H1 (cell line): Measurements from ENCODE around the gene DOCK11. TPM values are rescaled to one million over a fixed set of nuclear protein-coding genes. Genes with fewer than 3 reads are reported as not detected.

Experiments used
- CTCF ChIA-PET: fragments of 300-600 bp; sonication (Branson Sonifier 250); formaldehyde crosslinking; loops from one replicate; lab custom pipeline; 2021; ENCODE audit not compliant: partially characterized antibody; lab: Charles Lee
- POLR2A ChIA-PET: fragments of 300-600 bp; sonication (Branson Sonifier 250); formaldehyde crosslinking; loops from one replicate; lab custom pipeline; 2021; ENCODE audit warnings: inconsistent platforms; ENCODE audit not compliant: partially characterized antibody; lab: Charles Lee
- DNase-seq, 2 experiments: peaks; one replicate each; pipeline versions ENCODE4 v3.0.0 to v3.0.0-alpha.2; 2010 to 2022; ENCODE audit warnings: low spot score in 2 of 2, low read depth in 1 of 2, mixed read lengths in 1 of 2
- FAIRE-seq: peaks from 2 replicates; lab custom pipeline; 2011; peaks lifted over from hg19 to GRCh38; lab: Jason Lieb, UNC
- H2AFZ ChIP-seq: 2 replicates; pipeline ENCODE4 v1.8.1; 2012; ENCODE audit warnings: low read length, inconsistent platforms
- H2AK5ac ChIP-seq: 2 replicates; pipeline ENCODE4 v1.6.1; 2013; ENCODE audit warnings: low read depth, low read length
- H2BK120ac ChIP-seq: replicated peaks from 2 replicates; pipeline ENCODE3; 2013; ENCODE audit warnings: low read depth, low read length, inconsistent platforms
- H2BK12ac ChIP-seq: 2 replicates; pipeline ENCODE4 v1.6.1; 2013; ENCODE audit warnings: low read depth, low read length
- H2BK15ac ChIP-seq: 2 replicates; pipeline ENCODE4 v1.6.1; 2013; ENCODE audit warnings: low read length
- H2BK20ac ChIP-seq: 2 replicates; pipeline ENCODE4 v1.6.1; 2013; ENCODE audit warnings: low read length
- H2BK5ac ChIP-seq: 2 replicates; pipeline ENCODE4 v1.6.1; 2013; ENCODE audit warnings: low read depth, low read length
- H3K14ac ChIP-seq: 2 replicates; pipeline ENCODE4 v1.6.1; 2013; ENCODE audit warnings: inconsistent platforms; ENCODE audit not compliant: insufficient read length
- H3K18ac ChIP-seq: 2 replicates; pipeline ENCODE4 v1.6.1; 2013; ENCODE audit warnings: low read length; ENCODE audit errors: extremely low read depth
- H3K23ac ChIP-seq: 2 replicates; pipeline ENCODE4 v1.6.1; 2013; ENCODE audit warnings: inconsistent platforms; ENCODE audit not compliant: insufficient read length
- H3K23me2 ChIP-seq: 2 replicates; pipeline ENCODE4 v1.6.1; 2013; ENCODE audit warnings: low read depth, low read length
- H3K27ac ChIP-seq: 2 replicates; pipeline ENCODE4 v1.6.1; 2011; ENCODE audit warnings: low read depth, low read length, inconsistent platforms
- H3K27me3 ChIP-seq, 4 experiments: replicated peaks in 1 of 4; 1 replicate in 1 of 4; 2 replicates in 3 of 4; pipeline versions ENCODE4 v1.6.1 to v1.8.1; 2011 to 2013; ENCODE audit warnings: low read length in 3 of 4, mild to moderate bottlenecking in 3 of 4, inconsistent platforms in 2 of 4, mixed read lengths in 2 of 4, moderate library complexity in 1 of 4; ENCODE audit not compliant: control insufficient read depth in 3 of 4, insufficient read depth in 3 of 4; ENCODE audit errors: extremely low read depth in 1 of 4
- H3K36me3 ChIP-seq, 4 experiments: 2 replicates each; pipeline versions ENCODE4 v1.6.1 to v1.8.1; 2011 to 2013; ENCODE audit warnings: mild to moderate bottlenecking in 4 of 4, low read length in 3 of 4, moderate library complexity in 2 of 4, control low read depth in 1 of 4, inconsistent platforms in 1 of 4; ENCODE audit not compliant: insufficient read depth in 4 of 4, control insufficient read depth in 2 of 4
- H3K4ac ChIP-seq: replicated peaks from 2 replicates; pipeline ENCODE3; 2013; ENCODE audit warnings: low read length, low read depth, mixed read lengths, inconsistent platforms; ENCODE audit not compliant: insufficient read length
- H3K4me1 ChIP-seq, 4 experiments: replicated peaks in 1 of 4; 1 replicate in 1 of 4; 2 replicates in 3 of 4; pipeline versions ENCODE4 v1.6.1 to v1.8.1; 2011 to 2013; ENCODE audit warnings: low read length in 3 of 4, inconsistent platforms in 2 of 4, mixed read lengths in 1 of 4; ENCODE audit not compliant: insufficient read depth in 4 of 4, control insufficient read depth in 3 of 4
- H3K4me2 ChIP-seq, 2 experiments: 2 replicates each; pipeline versions ENCODE4 v1.6.1 to v1.8.1; 2011 to 2013; ENCODE audit warnings: low read depth in 2 of 2, low read length in 2 of 2, control low read depth in 1 of 2, inconsistent platforms in 1 of 2, mild to moderate bottlenecking in 1 of 2; ENCODE audit not compliant: insufficient read depth in 1 of 2
- H3K4me3 ChIP-seq, 4 experiments: fragments of 200-600, 300-600 bp in 1 of 4; sonication (generic), shearing (Covaris generic), sonication (Bioruptor Twin) in 1 of 4; 2 replicates each; pipeline versions ENCODE4 v1.5.1 to v1.8.1; 2011 to 2016; ENCODE audit warnings: low read length in 4 of 4, low read depth in 3 of 4, control low read depth in 2 of 4, inconsistent platforms in 2 of 4, mild to moderate bottlenecking in 2 of 4, mixed read lengths in 1 of 4, moderate library complexity in 1 of 4; ENCODE audit not compliant: insufficient read depth in 2 of 4; ENCODE audit errors: extremely low read depth in 1 of 4
- H3K56ac ChIP-seq: replicated peaks from 2 replicates; pipeline ENCODE3; 2013; ENCODE audit warnings: low read depth, mild to moderate bottlenecking, mixed read lengths, low read length, inconsistent platforms; ENCODE audit not compliant: insufficient read length
- H3K79me1 ChIP-seq: 2 replicates; pipeline ENCODE4 v1.6.1; 2013; ENCODE audit warnings: low read depth, low read length, control low read depth
- H3K79me2 ChIP-seq, 2 experiments: 2 replicates each; pipeline versions ENCODE4 v1.6.1 to v1.8.1; 2012 to 2013; ENCODE audit warnings: low read length in 2 of 2, mild to moderate bottlenecking in 2 of 2, inconsistent platforms in 1 of 2; ENCODE audit not compliant: insufficient read depth in 2 of 2, control insufficient read depth in 1 of 2
- H3K9ac ChIP-seq, 4 experiments: replicated peaks in 1 of 4; 1 replicate in 1 of 4; 2 replicates in 3 of 4; pipeline versions ENCODE4 v1.6.1 to v1.8.1; 2011 to 2013; ENCODE audit warnings: low read depth in 3 of 4, low read length in 3 of 4, control low read depth in 2 of 4, mild to moderate bottlenecking in 2 of 4, moderate library complexity in 2 of 4, inconsistent platforms in 1 of 4; ENCODE audit errors: extremely low read depth in 1 of 4
- H3K9me3 ChIP-seq, 2 experiments: 2 replicates each; pipeline versions ENCODE4 v1.6.1 to v1.8.1; 2012 to 2013; ENCODE audit warnings: mild to moderate bottlenecking in 2 of 2, moderate library complexity in 2 of 2, control low read depth in 1 of 2, inconsistent platforms in 1 of 2, low read depth in 1 of 2, low read length in 1 of 2, mixed read lengths in 1 of 2; ENCODE audit not compliant: insufficient read depth in 2 of 2
- H4K20me1 ChIP-seq, 2 experiments: replicated peaks in 1 of 2; 2 replicates each; pipeline versions ENCODE3 to v1.8.1; 2011 to 2013; ENCODE audit warnings: inconsistent platforms in 2 of 2, low read length in 2 of 2, mild to moderate bottlenecking in 1 of 2; ENCODE audit not compliant: insufficient read depth in 2 of 2, control insufficient read depth in 1 of 2
- H4K5ac ChIP-seq: 2 replicates; pipeline ENCODE4 v1.6.1; 2013; ENCODE audit warnings: low read length, low read depth, mixed read lengths, inconsistent platforms; ENCODE audit not compliant: insufficient read length
- H4K8ac ChIP-seq: 2 replicates; pipeline ENCODE4 v1.8.0; 2013; ENCODE audit warnings: mild to moderate bottlenecking, moderate library complexity, low read length, inconsistent platforms; ENCODE audit not compliant: insufficient read depth; ENCODE audit errors: extremely low read depth
- H4K91ac ChIP-seq: replicated peaks from 2 replicates; pipeline ENCODE3; 2013; ENCODE audit warnings: low read length, mixed read lengths, inconsistent platforms; ENCODE audit not compliant: insufficient read length
- HDAC6 ChIP-seq: IDR thresholded peaks from one replicate; pipeline ENCODE4 v1.7.1; 2012; ENCODE audit warnings: low read depth, mild to moderate bottlenecking, inconsistent platforms, low read length, moderate library complexity
- SAP30 ChIP-seq: fragments of 300-600 bp; sonication (generic); IDR thresholded peaks from 2 replicates; pipeline ENCODE4 v1.7.1; 2012; ENCODE audit warnings: low read length, moderate library complexity, mild to moderate bottlenecking, inconsistent platforms; ENCODE audit not compliant: insufficient read depth, insufficient replicate concordance
- WGBS, 2 experiments: shearing (Covaris generic) in 1 of 2; methylation state at CpG; one replicate each; pipeline versions ENCODE4 v1.1.6 to v1.1.7; 2013 to 2015; ENCODE audit warnings: low lambda C conversion rate in 2 of 2, mixed read lengths in 2 of 2, inconsistent platforms in 1 of 2, low coverage in 1 of 2, missing lambda C conversion rate in 1 of 2; ENCODE audit not compliant: insufficient replicate concordance in 2 of 2, insufficient coverage in 1 of 2, insufficient read length in 1 of 2; ENCODE audit errors: extremely low coverage in 1 of 2, missing lambda C conversion rate in 1 of 2; 5-methylcytosine and 5-hydroxymethylcytosine counted together
- polyA plus RNA-seq, 7 experiments: library from polyadenylated mRNA; depleted of rRNA in 3 of 7; stranded (reverse) in 5 of 7; unstranded in 2 of 7; fragments of >200 nt in 5 of 7; fragments of 200-250 nt in 2 of 7; gene quantifications; 1 replicate in 5 of 7; 2 replicates in 1 of 7; 4 replicates in 1 of 7; pipeline versions ENCODE4 v1.2.1 to v1.2.3, GENCODE V29; 2011 to 2013; ENCODE audit warnings: missing spikeins in 2 of 7, mixed read lengths in 2 of 7
- total RNA-seq: library from RNA; stranded (reverse); fragmentation: NEBNext Ultra II Directional; extraction: Animal tissue kit (Norgen Biotek cat#: 25700); gene quantifications from 2 replicates; pipeline ENCODE4 v1.2.1, GENCODE V29; 2021

DOCK11 gene
- total and polyA plus RNA-seq, 2 of the 8 experiments (the other 6 are each of a cell fraction or from before 2014, with no cell fraction given), result 4.9 to 12.0 TPM

GRCh38 chrX:118552121-118552900, 56.7 kb downstream of the DOCK11 start:
- Histone ChIP-seq H3K79me1 (no peaks in the 10 kb centered on the region), H2BK20ac (no peak overlapping the region), H2BK120ac (no peak overlapping the region), H3K79me2 (no peaks in the 10 kb centered on the region), H3K9ac (no peak overlapping the region), H3K9me3 (no peaks in the 10 kb centered on the region), H3K4me2 (no peak overlapping the region), H2AFZ (no peak overlapping the region), H3K18ac (no peak overlapping the region), H4K5ac (no peak overlapping the region), H2BK5ac (no peak overlapping the region), H3K4ac (no peak overlapping the region), H4K20me1 (no peaks in the 10 kb centered on the region), H3K36me3 (no peaks in the 10 kb centered on the region), H3K14ac (no peak overlapping the region), H2AK5ac (no peak overlapping the region), H3K4me3 (no peak overlapping the region), H3K27ac (no peak overlapping the region), H2BK15ac (no peak overlapping the region), H3K27me3 (no peaks in the 10 kb centered on the region), H2BK12ac (no peak overlapping the region), H3K56ac (no peak overlapping the region), H4K91ac (no peak overlapping the region), H3K23me2 (no peaks in the 10 kb centered on the region), H4K8ac (no peak overlapping the region), H3K23ac (no peak overlapping the region), H3K4me1 (no peaks in the 10 kb centered on the region)
- FAIRE-seq (no peak), DNase-seq (no peak)
- ChIA-PET CTCF (interaction anchor here (0.7 kb wide), 1 partner anchor 71 kb away, joined by 3 read pairs; no protein-coding TSS in a partner anchor), POLR2A (interaction anchor here (0.6 kb wide), 1 partner anchor 1069 kb away, joined by 3 read pairs; no protein-coding TSS in a partner anchor)
- WGBS, 2 experiments, result 88% methylated on average over 8 of the region's 8 CpGs; no CpG with 5 or more reads in 1 of the 2 experiments
- TF ChIP-seq HDAC6 (no peak), SAP30 (no peak)
